Measurements from ENCODE around the gene BSG. TPM values are rescaled to one million over a fixed set of nuclear protein-coding genes. Genes with fewer than 3 reads are reported as not detected.

The BSG gene
- total and polyA plus RNA-seq, 9 of the 15 experiments (the other 6 are each of a cell fraction or from before 2014, with no cell fraction given): 4.6 to 495 (median 187) TPM

- no peaks in the 10 kb centered on the region; the same call in 1 of the 2 replicates for H3K9me3 ChIP-seq (replicated peaks; ENCODE audit: control insufficient read depth, insufficient read depth, low read depth, low read length)
- intact Hi-C loops (cut with micrococcal nuclease) (no loop called here), in situ Hi-C loops (cut with MboI) (no loop called here)
- peak; percentile 90 for FAIRE-seq
- no peaks in the 10 kb centered on the region for H4K20me1 ChIP-seq (replicated peaks; ENCODE audit: control insufficient read depth, insufficient read depth, low read length)
- ChIA-PET POLR2A (no interaction called here), CTCF (ENCODE audit: low intra/inter-chr PET ratio) (no interaction called here)
- H3K79me2 ChIP-seq (ENCODE audit: control insufficient read depth, insufficient read depth, low read length): no peaks in the 10 kb centered on the region
- peak overlapping the region; percentile 76 for H3K27ac ChIP-seq (ENCODE audit: extremely low read depth, low read depth, low read length)
- H3K4me2 ChIP-seq (ENCODE audit: insufficient read depth, low read length): peak overlapping the region; percentile 74
- peak overlapping the region; percentile 91 for H2AFZ ChIP-seq (ENCODE audit: low read depth, low read length)
- H3K27me3 ChIP-seq (ENCODE audit: control insufficient read depth in 2 of 2, insufficient read depth in 2 of 2, low read length in 2 of 2): no peaks in the 10 kb centered on the region
- no TSS peak for BruUV-seq (replicated peaks)
- H3K4me3 ChIP-seq: peak overlapping the region; percentile 21
- H3K36me3 ChIP-seq (ENCODE audit: control insufficient read depth, insufficient read depth, low read length): peaks cover 28% of the 10 kb centered on the region; the same call in 2 of the 3 replicates
- H3K9me1 ChIP-seq (ENCODE audit: control insufficient read depth, insufficient read depth, low read length): no peaks in the 10 kb centered on the region
- DNase-seq (ENCODE audit: extremely low read depth in 1 of 4, low spot score in 3 of 4): peak; percentile 80 to 91 (median 84)
- ATAC-seq: peak; percentile 97
- 23% methylated on average over 28 of the region's 36 CpGs for WGBS (ENCODE audit: insufficient coverage, low coverage, missing lambda C conversion rate)
- peak overlapping the region; percentile 63 to 91 for H3K9ac ChIP-seq (ENCODE audit: insufficient read depth in 1 of 2, low read depth in 2 of 2, low read length in 2 of 2)
- H3K4me1 ChIP-seq (replicated peaks in 1 of 2; ENCODE audit: control insufficient read depth in 2 of 2, insufficient read depth in 2 of 2, low read length in 2 of 2): peaks cover 17 to 63% of the 10 kb centered on the region in 2 experiments
- TF ChIP-seq XRCC5 (IDR thresholded peaks at IDR 0.05; ENCODE audit: low read depth, low read length) (peak; percentile 10; the same call in 1 of the 2 replicates), ZNF12 (CRISPR knock-in tag; IDR thresholded peaks at IDR 0.05) (no peak), NELFE (IDR thresholded peaks at IDR 0.05; ENCODE audit: insufficient read depth, insufficient read length) (no peak), ZNF175 (CRISPR knock-in tag; IDR thresholded peaks at IDR 0.05; ENCODE audit: low read depth) (no peak), CHCHD3 (CRISPR knock-in tag; IDR thresholded peaks at IDR 0.05) (no peak), IRF9 (tag; IDR thresholded peaks at IDR 0.05) (no peak), NBN (IDR thresholded peaks at IDR 0.05; ENCODE audit: low read depth) (no peak), ILF3 (IDR thresholded peaks at IDR 0.05; ENCODE audit: borderline replicate concordance) (no peak), POLR2H (tag; IDR thresholded peaks at IDR 0.05; ENCODE audit: low read depth) (no peak), ARID1B (IDR thresholded peaks at IDR 0.05) (peak; percentile 73), E4F1 (CRISPR knock-in tag; IDR thresholded peaks at IDR 0.05; ENCODE audit: borderline replicate concordance) (no peak), DNMT1 (IDR thresholded peaks at IDR 0.05) (no peak), MBD2 (IDR thresholded peaks at IDR 0.05; ENCODE audit: borderline replicate concordance, low read depth) (0 out of 2 replicates have a peak, but pooled peaks have one; percentile 19), SREBF2 (CRISPR knock-in tag; IDR thresholded peaks at IDR 0.05) (no peak), ZBTB2 (IDR thresholded peaks at IDR 0.05) (0 out of 2 replicates have a peak, but pooled peaks have one; percentile 49), CREB5 (CRISPR knock-in tag; IDR thresholded peaks at IDR 0.05) (no peak), GABPB2 (CRISPR knock-in tag; conservative IDR thresholded peaks at IDR 0.05) (no peak)
These were observed 38.5 kb downstream of the BSG start for GRCh38 chr19:610801-611480.
